UCSD-AML1 (cell line): ENCODE results near the gene SPAG16.
"Not testable (repeated sequence)": the region's sequence is repeated elsewhere in the genome, so short reads cannot be mapped to it uniquely, and the experiment has no call there.

ENCODE experiments used
- DNase-seq: peaks from one replicate; lab custom pipeline; 2025; ENCODE audit not compliant: unreplicated experiment; lab: John Stamatoyannopoulos, UW

The SPAG16 gene

DNA sequence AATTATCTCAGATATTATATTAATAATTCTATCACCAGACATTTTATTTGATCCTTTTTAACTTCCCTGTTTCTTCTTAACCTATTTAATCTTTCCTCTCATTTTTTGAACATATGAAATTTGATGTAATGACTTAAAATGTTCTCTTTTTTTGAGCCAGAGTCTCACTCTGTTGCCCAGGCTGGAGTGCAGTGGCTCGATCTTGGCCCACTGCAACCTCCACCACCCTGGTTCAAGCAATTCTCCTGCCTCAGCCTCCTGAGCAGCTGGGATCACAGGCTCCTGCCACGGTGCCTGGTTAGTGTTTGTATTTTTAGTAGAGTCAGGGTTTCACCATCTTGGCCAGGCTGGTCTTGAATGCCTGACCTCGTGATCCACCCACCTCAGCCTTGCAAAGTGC, 404.6 kb downstream of the SPAG16 start:
- not testable (repeated sequence) for DNase-seq

GRCh38 chr2:213689585-213689984, 405.3 kb downstream of the SPAG16 start:
- DNase-seq = no peak

GRCh38 chr2:213691351-213691750, 407.1 kb downstream of the SPAG16 start:
- DNase-seq = no peak

GRCh38 chr2:213696442-213696841, 412.2 kb downstream of the SPAG16 start:
- no peak for DNase-seq

DNA sequence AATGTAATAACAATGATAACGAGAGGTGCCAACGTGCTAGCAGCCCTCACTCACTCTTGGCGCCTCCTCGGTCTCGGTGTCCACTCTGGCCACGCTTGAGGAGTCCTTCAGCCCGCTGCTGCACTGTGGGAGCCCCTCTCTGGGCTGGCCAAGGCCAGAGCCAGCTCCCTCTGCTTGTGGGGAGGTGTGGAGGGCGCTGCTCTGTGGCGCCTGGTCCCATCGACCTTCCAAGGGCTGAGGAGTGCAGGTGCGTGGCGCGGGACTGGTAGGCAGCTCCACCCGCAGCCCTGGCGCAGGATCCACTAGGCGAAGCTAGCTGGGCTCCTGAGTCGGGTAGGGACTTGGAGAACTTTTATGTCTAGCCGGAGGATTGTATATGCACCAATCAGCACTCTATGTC, 417.1 kb downstream of the SPAG16 start:
- not testable (repeated sequence) for DNase-seq

- DNase-seq = no peak
Measured at GRCh38 chr2:213703406-213704098, 419.3 kb downstream of the SPAG16 start.

- DNase-seq = no peak
Measured at GRCh38 chr2:213710164-213710563, 425.9 kb downstream of the SPAG16 start.

DNA sequence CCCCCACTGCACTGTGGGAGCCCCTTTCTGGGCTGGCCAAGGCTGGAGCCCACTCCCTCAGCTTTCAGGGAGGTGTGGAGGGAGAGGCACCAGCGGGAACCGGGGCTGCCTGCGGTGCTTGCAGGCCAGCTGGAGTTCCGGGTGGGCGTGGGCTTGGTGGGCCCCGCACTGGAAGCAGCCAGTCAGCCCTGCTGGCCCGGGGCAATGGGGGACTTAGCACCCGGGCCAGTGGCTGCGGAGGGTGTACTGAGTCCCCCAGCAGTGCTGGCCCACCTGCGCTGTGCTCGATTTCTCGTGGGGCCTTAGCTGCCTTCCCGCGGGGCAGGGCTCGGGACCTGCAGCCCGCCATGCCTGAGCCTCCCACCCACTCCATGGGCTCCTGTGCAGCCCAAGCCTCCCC, 434.1 kb downstream of the SPAG16 start:
- DNase-seq = not testable (repeated sequence)

DNA sequence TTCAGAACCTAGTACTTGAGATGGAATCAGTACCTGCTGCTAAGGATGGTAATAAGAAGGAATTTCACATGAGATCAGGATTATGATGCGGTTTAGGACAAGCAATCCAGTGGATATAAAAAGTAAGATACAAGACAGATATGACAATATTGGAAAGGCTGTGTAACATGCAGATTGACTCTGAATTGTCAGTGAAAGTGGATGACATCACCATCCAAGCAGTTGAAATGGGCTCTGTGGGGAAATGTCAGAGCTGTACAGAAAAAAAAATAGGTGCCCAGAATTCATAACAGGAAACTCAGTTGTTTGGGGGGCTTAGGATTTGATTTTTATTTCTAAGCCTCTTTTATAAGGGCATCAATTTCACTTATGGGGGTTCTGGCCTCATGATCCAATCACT, 438.3 kb downstream of the SPAG16 start:
- no peak for DNase-seq

GRCh38 chr2:213723041-213723560, 438.8 kb downstream of the SPAG16 start:
- no peak for DNase-seq

GRCh38 chr2:213723707-213724106, 439.4 kb downstream of the SPAG16 start:
- DNase-seq = no peak

- DNase-seq = no peak
Measured at GRCh38 chr2:213726101-213726500, 441.8 kb downstream of the SPAG16 start.

DNA sequence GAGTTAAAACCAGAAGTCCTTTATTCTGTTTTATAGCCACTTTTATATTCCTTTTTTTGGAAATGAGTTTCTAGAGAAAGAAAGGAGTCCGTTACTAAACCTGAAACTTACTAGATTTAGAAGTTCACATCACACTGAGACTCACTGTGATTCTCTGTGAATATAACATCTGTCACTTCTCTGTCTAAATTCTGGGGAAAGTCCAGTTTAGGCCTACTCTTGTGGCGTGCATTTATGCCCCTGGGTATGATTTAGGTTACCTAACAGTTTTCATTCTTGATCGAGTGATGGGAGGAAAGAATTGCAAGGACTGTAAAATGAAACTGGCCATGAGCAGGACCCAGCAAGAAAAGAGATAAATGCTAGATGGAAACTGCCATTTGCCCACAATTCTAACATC, 449.6 kb downstream of the SPAG16 start:
- DNase-seq = no peak

DNA sequence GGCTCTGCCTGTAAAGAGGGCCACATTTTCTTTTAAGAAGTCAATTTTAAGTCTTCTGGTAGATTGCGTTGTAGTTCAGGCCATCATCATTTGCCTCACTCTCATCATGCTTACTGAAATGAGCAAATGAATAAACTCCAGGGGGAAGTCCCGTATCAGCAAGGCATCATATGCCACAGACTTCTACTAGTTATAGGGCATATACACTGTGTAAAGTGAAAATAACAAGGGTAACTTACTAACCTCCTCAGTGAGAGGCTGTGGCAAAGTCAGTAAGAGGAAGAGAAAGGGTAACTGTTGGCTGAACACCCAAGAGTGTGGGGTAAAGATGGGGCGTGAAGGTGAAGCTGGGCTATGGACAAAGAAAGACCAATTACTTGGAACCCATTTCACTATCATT, 456.2 kb downstream of the SPAG16 start:
- DNase-seq = no peak

DNA sequence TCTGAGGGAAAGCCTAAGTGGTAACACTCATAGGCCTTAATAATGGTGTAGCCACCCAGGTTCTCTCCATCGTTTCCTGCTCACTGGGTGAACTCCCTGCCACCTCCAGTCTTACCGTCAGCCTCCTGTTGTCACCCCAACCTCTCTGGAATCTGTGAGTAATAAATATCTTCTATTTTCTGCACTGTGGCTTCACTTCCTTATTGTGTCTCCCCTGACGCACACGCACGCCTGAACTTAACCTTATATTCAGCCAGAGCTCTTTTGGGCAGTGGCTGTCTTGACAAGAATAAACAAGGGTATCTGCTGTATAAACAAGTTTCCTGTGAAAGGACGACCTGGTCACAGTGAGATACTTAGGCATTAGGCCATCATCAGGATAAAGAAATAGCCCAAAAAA, 467.2 kb downstream of the SPAG16 start:
- no peak for DNase-seq

- DNase-seq = no peak
Measured at GRCh38 chr2:213752575-213752974, 468.3 kb downstream of the SPAG16 start.

DNA sequence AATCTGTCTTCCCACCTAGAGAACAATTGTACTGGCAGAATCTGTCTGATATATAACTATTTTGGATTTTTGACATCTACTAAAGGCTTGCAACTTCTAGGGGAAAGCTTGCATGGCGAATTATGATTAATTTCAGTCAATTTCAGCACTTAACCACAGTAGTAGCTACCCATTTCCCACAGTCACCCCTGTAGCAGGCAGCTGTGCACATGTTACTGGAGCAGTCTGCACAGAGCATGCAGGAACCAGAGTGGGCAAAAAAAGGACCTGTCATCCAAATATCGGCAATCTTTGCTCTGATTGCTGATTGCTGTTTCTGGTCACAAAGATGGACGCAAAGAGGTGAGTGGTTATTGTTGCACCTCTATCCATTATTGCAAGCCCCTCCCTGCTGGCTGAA, 473.3 kb downstream of the SPAG16 start:
- DNase-seq = no peak

- no peak for DNase-seq
Measured at GRCh38 chr2:213763354-213763753, 479.1 kb downstream of the SPAG16 start.

DNA sequence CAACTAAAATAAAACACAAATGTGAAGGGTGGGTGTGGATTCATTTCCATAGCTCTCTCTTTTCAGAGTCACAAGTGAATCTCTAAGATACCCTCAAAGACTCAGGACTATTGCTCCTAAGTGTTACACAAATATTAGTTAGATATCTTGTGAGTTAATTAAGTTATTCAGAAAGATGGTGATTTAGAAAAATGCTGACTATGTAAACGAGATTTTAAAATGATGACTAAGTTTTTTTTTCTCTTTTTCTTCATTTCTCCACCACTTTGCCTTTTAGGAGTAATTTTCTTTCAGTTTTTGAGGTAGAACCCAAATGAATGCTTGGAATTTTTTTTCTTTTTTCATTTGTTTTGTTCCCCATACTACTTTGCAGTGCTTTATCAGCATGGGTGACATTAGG, 479.7 kb downstream of the SPAG16 start:
- DNase-seq = no peak

GRCh38 chr2:213764849-213765248, 480.6 kb downstream of the SPAG16 start:
- DNase-seq = no peak

- no peak for DNase-seq
Measured at GRCh38 chr2:213766062-213766461, 481.8 kb downstream of the SPAG16 start.

DNA sequence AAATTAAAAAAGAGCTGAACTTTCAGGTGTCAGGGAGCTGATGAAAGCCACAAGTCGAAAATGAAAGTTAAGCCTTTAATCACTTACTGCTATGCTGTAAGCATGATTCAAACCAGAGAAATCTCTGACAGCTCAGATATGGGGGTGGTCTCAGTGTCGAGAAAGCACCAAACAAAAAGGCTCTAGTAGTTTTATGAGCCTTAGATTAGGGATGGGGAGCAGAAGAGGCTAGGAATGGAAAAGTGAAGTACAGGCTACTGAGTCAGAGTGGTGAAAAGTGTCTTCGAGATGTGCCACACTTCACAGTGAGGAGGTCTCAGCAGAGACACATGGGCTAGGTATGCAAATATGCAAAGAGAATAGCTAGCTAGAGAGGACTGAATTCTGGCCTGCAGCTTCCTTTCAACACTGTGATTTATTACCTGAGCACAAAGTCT, 482.2 kb downstream of the SPAG16 start:
- no peak for DNase-seq

DNA sequence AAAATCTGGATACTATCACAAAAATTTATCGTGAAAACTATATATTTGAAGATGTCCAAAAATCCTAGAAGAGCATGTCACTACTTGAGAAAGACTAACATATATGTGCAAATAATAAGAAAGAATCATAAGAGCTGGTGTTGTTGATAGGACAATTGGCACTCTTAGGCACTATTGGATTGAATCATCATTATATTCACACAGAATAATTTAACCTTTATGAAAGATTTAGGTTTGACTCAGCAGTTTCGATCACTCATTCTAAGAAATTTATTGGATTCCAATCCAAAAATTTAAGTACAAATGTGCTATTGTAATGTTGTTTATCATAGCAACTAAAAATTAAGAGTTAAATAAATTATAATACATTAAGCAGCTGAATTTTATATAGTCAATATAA, 503.6 kb downstream of the SPAG16 start:
- no peak for DNase-seq
